Renal cortical epithelial cell (primary cell): ENCODE data around the gene PPP1R37. TPM values are rescaled to one million over a fixed set of nuclear protein-coding genes. Genes with fewer than 3 reads are reported as not detected.
A peak's percentile ranks its signal among the peaks of the same experiment; 100 is the strongest.

Experiments
- DNase-seq: peaks from one replicate; pipeline ENCODE4 v3.0.0-alpha.2; 2011; ENCODE audit warnings: low read depth
- total RNA-seq: library from RNA; depleted of rRNA; stranded (reverse); fragments of >200 nt; gene quantifications from 2 replicates; pipeline ENCODE4 v1.2.3, GENCODE V29; 2014

PPP1R37 gene, protein sequence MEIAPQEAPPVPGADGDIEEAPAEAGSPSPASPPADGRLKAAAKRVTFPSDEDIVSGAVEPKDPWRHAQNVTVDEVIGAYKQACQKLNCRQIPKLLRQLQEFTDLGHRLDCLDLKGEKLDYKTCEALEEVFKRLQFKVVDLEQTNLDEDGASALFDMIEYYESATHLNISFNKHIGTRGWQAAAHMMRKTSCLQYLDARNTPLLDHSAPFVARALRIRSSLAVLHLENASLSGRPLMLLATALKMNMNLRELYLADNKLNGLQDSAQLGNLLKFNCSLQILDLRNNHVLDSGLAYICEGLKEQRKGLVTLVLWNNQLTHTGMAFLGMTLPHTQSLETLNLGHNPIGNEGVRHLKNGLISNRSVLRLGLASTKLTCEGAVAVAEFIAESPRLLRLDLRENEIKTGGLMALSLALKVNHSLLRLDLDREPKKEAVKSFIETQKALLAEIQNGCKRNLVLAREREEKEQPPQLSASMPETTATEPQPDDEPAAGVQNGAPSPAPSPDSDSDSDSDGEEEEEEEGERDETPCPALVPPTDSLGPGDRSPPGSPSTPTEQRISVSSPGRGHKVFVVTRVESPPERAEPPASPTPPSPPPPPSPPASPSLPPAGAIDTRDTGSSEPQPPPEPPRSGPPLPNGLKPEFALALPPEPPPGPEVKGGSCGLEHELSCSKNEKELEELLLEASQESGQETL
- total RNA-seq, result 35.6 and 37.1 TPM in 2 replicates

DNA sequence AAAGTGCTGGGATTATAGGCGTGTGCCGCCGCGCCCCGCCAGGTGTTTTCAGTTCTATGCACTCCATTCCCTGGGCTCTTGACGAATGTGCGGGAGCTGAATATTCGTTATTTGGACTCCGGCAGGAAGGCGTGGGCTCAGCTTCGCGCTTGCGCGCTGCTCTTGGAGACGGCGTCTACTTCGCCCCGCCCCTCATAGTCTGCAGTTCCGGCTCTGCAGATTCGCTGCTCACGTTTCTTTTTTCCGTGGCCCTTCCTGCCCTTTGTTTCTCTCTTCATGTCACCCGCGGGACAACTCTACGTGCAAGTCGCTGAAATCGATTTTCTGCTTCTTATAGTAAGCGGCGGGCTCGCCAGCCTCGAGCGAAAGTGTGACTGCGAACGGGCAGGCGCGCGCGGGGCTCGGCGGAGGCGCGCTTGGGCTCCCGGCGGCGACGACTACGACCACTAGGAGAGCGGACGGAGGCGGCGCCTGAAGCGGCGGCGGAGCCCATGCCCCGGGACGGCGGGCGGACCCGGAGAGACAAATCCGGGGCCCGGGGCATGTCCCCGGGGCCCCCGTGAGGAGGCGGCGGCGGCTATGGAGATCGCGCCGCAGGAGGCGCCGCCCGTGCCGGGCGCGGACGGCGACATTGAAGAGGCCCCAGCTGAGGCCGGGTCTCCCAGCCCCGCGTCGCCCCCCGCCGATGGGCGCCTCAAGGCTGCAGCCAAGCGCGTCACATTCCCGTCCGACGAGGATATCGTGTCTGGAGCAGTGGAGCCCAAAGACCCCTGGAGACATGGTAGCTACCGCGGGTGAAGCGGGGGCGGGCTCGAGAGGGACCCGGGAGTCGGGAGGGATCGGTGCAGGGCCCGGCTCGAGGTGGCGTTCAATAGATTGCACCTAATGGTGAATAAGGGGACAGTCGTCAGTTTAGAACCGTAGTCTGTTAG, at the start of gene PPP1R37:
Gene PPP1R37 (plus strand): TSS at position 433 of the 932 bp plus-strand sequence. CDS start 147 bp downstream, at position 580.
- peak; percentile 95 for DNase-seq

DNA sequence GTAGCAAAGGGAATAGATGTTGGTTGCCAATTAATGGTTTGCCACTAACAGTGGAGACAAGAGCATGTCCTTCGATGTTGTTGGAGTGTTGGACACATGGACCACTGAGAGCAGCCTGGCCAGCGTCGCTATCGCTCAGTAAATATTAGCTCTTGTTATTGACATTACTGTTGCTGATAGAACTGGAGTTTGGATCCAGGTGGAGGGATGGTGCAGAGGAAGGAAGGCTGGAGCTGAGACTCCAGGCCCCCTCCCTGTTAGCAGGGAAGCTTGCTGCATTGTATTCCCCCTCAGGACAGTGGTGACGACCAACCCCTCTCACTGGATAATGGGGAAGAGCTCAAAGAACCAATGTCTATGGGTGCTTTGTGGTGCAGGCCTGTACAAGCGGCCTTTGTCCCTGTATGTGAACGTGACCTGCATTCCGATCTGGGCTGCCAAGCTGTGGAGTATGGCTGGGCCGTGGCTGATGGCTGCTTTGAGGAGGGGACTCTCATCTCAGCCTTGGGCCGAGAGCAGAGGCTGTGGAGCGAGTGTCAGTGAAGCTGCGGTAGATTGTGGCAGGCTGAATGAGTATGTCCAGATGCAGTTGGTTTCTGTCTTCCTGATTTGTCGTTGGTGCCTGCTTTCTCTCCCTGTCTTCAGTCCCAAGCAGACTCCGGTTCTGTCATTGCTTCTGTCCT, 47.2 kb upstream of the PPP1R37 start:
- DNase-seq, result no peak

DNA sequence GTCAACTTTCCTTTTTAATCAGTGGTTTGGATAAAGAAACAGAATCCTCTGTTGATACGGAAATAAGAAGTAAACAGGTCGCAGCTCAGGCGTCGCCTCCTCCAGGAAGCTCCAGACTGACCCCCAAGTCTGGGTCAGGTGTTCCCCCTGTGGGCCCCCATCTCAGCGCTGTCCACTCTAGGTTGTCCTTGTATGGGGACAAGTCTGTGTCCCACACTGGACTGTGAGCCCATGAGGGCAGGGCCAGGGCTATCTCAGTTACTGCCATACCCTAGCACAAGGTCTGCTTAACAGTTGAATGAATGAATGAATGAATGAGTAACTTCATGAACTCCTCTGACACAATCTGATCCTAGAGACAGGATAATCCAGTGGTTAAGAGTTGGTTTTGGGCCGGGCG, 46.6 kb upstream of the PPP1R37 start:
- DNase-seq, result no peak

DNA sequence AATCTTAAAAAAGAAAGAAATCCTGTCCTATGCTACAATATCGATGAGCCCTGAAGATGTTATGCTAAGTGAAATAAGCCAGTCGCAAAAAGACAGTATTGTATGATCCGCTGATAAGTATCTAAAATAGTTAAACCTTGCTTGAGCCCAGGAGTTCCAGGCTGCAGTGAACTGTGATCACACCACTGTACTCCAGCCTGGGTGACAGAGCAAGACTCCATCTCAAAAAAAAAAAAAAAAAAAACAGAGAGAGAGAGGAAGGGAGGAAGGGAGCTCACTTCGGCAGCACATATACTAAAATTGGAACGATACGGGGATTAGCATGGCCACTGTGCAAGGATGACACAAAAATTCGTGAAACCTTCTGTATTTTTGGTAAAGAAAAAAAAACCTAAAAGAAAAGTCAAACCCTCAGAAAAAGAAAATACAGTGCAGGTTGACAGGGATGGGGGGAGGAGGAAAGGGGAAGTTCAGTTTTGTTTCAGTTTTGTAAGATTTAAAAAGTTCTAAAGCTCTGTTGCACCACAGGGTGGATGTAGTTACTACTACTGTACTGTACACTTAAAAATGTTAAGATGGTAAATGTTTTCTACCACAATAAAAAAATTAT, 45.7 kb upstream of the PPP1R37 start:
- no peak for DNase-seq

DNA sequence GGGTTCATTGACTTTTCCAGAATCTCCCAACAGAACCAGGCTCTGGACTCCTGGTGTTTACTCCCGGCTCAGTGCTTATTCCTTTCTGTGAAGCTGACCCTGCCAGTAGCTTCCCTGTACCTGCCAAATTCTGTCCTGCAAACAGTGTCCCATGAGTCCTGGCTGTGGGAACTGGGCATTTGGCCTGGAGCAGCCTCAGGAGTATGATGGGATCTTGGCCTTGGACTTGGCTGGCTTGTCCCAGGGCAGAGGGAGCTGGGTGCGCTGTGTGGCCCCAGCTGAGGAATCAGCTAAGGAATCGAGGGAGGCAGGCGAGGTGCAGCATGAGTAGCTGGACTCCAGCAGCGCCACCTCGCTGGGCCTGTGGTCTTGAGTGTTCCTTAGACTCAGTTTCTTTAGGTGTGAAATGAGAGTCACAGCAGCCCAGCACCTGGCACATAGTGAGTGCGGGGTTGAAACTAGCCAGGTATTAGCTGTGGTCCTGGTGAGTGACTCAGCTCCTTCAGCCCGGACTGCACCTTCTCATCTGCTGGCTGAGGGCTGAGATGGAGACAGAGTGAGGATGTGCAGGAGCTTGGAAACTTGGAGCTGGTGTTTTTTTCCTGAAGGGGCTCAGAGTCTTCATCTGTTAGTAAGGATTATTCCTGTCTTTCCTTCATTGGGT, 43.8 kb upstream of the PPP1R37 start:
- DNase-seq, result no peak

DNA sequence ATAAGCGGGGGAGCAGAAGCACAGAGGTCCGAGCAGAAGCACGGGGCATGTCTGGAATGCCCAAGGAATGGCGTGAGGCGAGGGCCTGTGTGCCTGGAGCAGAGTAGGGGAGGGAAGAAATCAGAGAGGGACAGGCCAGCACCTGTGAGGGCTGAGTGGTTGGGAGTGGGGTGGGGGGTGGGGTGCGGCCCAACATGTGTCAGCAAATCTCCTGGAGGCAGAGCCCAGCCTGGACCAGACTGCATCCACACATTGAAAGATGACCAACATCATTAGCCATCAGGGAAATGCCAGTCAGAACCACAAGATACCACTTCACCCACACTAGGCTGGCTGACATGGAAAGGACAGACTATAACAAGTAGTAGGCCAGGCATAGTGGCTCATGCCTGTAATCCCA, 42.9 kb upstream of the PPP1R37 start:
- no peak for DNase-seq

DNA sequence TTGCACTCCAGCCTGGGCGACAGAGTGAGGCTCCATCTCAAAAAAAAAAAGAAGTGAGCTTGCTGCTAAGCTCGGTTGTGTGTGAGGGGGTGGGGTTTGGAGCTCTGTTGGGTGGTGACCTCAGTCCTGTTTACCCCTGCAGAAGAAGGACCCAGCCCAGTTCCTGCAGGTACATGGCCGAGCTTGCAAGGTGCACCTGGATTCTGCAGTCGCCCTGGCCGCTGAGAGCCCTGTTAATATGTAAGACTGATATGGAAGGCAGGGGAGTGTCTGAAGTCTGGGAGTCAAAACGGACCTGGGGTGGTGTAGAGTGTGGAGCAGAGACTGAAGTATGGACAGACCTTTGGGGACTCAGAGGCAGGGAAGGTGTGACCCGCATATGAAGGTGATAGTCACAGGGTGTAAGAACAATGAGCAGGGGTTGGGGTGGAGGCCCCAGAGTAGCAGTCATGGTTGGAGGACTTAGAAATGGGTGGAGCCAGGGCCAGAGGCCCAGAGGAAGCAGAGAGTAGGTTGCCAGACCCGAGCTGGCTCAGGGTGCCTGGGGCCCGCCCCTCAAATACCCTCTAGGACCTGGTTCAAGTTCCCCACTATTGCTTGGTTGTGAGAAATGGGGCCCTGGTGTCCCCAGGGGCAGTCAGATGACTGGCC, 40.9 kb upstream of the PPP1R37 start:
- DNase-seq, result no peak

DNA sequence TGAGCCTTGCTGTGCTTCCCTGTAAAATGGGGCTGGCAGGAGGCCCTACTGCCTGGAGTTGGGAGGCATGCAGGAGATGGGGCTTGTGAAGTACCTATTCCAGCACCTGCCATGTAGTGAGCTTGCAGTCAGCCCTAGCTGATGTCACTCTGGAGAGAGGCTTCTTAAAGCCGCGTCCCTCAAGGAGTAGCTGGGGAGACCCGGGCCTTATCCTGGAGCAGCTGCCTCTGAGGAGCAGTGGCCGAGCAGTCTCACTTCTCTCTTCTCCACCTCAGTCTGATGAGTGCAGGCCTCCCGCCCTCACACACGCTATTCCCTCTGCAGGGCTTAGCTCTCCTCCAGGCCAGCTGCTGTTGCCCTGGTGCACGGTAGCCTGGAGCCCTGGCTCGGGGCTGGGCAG, 36.1 kb upstream of the PPP1R37 start:
- DNase-seq, result no peak

DNA sequence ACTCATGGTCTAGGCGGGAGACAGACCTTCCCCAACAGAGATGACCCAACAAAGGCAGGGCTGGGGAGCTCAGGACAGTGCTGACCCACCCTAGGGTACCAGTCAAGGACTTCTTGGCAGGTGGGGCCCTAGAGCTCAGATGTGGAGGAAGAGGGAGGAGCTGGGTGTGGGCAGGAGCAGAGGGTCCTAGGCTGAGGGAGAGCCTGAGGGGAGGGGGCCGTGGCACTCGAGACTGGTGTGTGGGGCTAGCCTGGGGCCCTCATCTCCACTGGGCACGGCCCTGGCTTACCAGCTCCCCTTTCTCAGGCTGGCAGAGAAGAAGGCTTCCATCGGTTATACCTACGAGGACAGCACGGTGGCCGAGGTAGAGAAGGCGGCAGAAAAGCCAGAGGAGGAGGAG, 35.5 kb upstream of the PPP1R37 start:
- no peak for DNase-seq

DNA sequence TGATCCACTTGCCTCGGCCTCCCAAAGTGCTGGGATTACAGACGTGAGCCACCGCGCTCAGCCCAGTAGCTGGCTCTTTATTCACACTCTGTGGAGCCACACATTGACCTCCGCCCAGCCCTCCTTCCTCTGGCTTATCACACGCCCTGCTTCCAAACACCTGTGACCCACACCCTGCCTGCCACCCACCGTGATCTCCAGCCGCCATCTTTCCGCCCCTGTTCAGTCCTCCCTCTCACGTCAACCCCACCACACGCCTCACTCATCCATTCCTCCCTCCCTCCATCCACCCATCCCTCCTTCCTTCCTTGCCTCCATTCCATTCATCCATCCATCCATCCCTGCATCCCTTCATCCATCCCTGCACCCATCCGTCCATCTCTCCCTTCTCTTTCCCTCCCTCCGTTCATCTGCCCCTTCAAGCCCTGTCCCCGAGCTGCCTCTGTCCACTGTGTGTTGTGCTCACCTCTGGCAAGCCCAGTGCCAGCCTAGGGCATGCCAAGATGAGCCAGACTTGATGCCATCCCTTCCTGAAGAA, 34.3 kb upstream of the PPP1R37 start:
- no peak for DNase-seq

DNA sequence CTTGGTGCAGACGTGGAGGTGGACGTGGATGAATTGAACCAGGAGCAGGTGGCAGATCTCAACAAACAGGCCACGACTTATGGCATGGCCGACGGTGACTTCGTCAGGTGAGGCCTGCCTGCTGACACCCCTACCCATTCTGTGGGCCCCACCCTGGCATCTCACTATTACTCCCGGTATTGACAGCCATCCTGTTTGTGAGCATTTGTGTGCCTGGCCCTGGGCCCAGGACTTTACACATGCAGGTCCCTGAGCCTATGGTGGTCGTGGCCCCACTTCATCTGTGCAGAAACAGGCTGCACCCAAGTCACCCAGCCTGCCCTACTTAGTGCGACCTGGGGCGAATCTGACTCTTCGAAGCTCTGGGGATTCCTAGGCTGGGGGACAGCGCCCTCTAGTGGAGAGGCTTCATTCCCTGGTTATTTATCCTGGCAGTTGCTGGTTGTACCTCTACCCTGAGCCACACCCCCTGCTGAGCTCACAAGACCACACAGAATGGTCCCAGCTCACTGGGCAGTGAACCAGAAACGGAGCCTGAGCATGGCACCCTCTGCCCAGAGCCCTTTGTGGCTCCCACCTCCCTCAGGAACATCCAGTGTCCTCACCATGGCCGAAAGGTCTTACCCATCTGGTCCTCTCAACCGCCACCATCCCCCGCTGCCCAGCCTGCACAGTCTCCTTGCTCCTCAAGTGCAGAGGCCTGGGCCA, 33.6 kb upstream of the PPP1R37 start:
- peak; percentile 72 for DNase-seq

DNA sequence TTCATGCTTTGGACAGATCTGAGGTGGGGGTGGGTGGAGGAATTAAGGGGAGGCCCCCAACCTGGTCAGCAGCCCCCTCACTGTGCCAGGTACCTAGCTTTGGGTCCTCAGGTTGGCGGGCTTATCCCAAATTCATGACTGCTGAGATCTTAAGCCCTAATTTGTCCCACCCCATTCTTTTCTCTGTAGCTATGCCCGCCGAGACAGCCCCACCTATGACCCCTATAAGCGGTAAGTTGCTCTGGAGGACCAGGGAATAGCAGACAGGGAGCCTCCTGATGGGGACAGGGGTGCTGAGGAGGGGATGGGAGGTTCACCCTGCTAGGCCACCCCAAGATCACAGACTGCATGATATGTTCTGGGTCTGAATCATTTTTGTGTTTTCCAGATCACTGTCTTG, 31.0 kb upstream of the PPP1R37 start:
- DNase-seq, result no peak

DNA sequence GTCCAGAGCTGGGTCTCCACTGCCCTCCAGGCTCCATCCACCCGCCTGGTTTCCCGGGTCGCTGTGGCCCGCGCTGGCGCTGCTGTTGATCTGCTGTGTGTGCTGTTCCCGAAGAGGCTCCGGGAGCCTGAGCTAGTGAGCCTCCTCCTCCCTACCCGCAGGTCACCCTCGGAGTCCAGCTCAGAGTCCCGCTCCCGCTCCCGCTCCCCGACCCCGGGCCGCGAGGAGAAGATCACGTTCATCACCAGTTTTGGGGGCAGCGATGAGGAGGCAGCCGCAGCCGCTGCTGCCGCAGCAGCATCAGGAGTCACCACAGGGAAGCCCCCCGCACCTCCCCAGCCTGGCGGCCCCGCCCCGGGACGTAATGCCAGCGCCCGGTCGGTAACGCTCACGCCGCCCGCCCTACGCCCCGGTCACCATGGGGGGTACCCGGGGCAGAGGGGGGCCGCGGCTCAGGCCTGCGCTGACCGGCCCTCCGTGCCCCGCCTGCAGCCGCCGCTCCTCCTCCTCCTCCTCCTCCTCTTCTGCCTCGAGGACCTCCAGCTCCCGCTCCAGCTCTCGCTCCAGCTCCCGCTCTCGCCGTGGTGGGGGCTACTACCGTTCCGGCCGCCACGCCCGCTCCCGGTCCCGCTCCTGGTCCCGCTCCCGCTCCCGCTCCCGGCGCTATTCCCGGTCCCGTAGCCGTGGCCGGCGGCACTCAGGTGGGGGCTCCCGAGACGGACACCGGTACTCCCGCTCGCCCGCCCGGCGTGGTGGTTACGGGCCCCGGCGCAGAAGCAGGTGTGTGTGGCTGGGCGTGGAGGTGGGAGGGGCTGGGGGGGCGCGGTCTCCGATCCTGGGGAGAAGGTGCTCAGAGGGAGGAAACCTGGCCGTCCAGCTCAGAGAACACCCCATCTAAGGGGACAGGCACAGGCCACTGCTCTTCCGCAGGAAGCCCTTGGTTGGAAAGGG, 28.9 kb upstream of the PPP1R37 start:
- no peak for DNase-seq

DNA sequence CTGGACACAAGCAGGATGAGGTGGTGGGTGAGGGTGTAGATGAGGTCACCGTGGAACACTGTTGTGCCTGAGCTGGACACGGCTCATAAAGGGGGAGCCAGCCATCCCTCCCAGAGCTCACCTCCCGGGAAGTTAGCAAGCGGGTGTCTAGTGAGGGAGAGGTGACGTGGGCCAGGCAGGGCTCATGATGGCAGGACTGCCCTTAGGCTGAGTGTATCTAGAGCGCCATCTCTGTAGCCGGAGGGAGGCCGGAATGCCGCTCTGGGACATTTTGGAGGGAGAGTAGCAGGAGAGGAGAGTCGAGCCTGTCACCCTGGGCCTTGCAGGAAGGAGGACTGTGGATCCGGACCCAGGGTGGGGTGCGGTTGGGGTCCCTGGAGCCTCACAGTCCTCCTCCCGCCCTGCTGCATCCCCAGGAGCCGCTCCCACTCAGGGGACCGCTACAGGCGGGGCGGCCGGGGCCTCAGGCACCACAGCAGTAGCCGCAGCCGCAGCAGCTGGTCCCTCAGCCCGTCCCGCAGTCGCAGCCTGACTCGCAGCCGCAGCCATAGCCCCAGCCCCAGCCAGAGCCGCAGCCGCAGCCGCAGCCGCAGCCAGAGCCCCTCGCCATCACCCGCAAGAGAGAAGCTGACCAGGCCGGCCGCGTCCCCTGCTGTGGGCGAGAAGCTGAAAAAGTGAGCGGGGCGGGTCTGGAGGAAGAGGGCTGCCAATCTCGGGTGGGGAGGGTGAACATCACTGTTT, 25.9 kb upstream of the PPP1R37 start:
- no peak for DNase-seq

DNA sequence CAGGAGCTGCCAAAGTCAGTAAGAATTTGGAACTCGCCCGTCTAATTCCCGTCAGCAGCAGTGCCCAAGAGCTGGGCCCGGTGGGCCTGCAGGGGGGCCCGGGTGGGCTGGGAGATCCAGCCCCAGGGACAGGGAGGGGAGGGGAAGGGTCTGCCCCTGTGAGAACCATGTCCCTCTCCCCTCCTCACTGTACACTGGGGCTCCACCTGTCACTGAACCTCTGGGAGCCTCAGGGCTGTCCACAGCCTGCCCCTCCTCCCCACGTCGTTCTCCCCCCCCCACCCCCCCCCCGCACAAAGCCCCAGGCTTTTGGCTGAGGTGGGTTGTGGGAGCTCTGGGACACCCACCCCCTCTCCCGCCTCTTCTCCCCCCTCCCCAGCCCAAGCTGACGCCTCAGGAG, 24.9 kb upstream of the PPP1R37 start:
- no peak for DNase-seq

DNA sequence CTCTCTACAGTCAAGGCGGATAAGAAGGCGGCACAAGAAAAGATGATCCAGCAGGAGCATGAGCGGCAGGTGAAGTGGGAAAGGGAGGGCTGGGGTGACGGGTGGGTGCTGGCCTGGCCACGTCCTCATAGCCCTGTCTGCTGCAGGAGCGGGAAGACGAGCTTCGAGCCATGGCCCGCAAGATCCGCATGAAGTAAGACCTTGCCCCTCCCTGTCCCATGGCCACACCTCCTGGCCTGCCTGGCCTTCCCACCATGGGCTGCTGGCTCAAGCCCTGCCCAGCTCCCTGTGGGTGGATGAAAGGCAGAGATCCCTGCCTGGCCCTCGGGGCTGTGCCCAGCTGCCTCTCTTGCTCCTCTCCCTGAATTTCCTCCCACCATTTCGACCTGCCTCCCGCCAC, 23.9 kb upstream of the PPP1R37 start:
- DNase-seq, result no peak

DNA sequence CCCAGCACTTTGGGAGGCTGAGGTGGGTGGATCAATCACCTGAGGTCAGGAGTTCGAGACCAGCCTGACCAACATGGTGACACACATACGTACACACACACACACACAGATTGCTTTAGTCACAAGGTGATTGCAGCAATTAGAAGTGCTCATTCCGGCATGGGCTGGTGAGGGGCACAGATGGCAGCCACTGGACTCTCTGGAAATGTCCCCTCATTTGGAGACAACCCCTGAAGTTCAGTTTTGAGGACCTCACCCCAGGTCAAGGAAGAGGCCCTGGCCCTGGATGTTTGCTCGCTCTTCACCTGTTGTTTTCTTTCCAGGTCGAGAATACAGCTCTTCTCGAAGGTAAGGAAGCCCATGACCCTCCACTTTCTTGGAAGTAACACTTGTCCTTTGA, 22.8 kb upstream of the PPP1R37 start:
- no peak for DNase-seq
